ENCODE data around the gene MDH1. TPM values are rescaled to one million over a fixed set of nuclear protein-coding genes. Genes with fewer than 3 reads are reported as not detected.

The MDH1 gene
- total and polyA plus RNA-seq, 2 donors (not counting 1 experiment from before 2014, with no cell fraction given) = 159 to 267 TPM

DNA sequence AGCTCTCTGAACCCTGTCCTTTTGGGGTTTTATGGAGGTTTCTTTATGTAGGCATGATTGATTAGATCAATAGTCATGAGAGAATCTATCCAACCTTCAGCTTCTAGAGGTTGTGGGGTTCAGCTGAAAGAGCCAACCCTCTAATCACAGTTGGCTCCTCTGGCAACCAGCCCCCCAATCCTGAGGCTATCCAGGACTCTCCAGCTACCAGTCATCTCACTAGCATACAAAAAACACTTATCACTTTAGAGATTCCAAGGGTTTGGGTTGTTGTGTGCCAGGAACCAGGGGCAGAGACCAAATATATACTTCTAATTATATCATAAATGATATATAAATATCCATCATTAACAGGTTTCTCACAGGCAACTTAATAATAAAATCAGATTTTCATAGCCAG, 12.2 kb upstream of the MDH1 start:
- H2AFZ ChIP-seq (ENCODE audit: low read length) = no peak overlapping the region
- no peak overlapping the region for H3K9ac ChIP-seq (ENCODE audit: insufficient read depth, low read length)
- H3K4me3 ChIP-seq (replicated peaks in 1 of 4; ENCODE audit: control extremely low read depth in 1 of 4, insufficient read depth in 1 of 4, low read depth in 3 of 4, low read length in 4 of 4) = no peak overlapping the region
- TF ChIP-seq EZH2 (IDR thresholded peaks at IDR 0.05; ENCODE audit: low read length, missing control alignments) = no peak
- TF ChIP-seq, protein P1, sequence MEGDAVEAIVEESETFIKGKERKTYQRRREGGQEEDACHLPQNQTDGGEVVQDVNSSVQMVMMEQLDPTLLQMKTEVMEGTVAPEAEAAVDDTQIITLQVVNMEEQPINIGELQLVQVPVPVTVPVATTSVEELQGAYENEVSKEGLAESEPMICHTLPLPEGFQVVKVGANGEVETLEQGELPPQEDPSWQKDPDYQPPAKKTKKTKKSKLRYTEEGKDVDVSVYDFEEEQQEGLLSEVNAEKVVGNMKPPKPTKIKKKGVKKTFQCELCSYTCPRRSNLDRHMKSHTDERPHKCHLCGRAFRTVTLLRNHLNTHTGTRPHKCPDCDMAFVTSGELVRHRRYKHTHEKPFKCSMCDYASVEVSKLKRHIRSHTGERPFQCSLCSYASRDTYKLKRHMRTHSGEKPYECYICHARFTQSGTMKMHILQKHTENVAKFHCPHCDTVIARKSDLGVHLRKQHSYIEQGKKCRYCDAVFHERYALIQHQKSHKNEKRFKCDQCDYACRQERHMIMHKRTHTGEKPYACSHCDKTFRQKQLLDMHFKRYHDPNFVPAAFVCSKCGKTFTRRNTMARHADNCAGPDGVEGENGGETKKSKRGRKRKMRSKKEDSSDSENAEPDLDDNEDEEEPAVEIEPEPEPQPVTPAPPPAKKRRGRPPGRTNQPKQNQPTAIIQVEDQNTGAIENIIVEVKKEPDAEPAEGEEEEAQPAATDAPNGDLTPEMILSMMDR (conservative IDR thresholded peaks at IDR 0.05 in 1 of 2, IDR thresholded peaks at IDR 0.05 in 1 of 2; ENCODE audit: low read depth in 1 of 2, low read length in 2 of 2) = no peak
- no peaks in the 10 kb centered on the region for H4K20me1 ChIP-seq (ENCODE audit: control insufficient read depth, extremely low read depth, insufficient read depth, low read length)
- no peaks in the 10 kb centered on the region for H3K36me3 ChIP-seq (ENCODE audit: control insufficient read depth, insufficient read depth, low read length)
- H3K9me3 ChIP-seq (ENCODE audit: control insufficient read depth, insufficient read depth, low read depth, low read length) = no peaks in the 10 kb centered on the region
- DNase-seq (ENCODE audit: low read depth in 2 of 2) = no peak
- no peaks in the 10 kb centered on the region for H3K4me1 ChIP-seq (ENCODE audit: control insufficient read depth, extremely low read depth, insufficient read depth, low read length)
- no peaks in the 10 kb centered on the region for H3K79me2 ChIP-seq (ENCODE audit: control insufficient read depth, insufficient read depth, low read length)
- H3K27me3 ChIP-seq (ENCODE audit: control insufficient read depth, insufficient read depth, low read length) = no peaks in the 10 kb centered on the region
- H3K4me2 ChIP-seq (ENCODE audit: extremely low read depth, insufficient read depth, low read length) = no peak overlapping the region
- H3K27ac ChIP-seq (ENCODE audit: insufficient read depth, low read length) = no peak overlapping the region

GRCh38 chr2:63578767-63579166, 10.0 kb upstream of the MDH1 start:
- Histone ChIP-seq H3K36me3 (ENCODE audit: control insufficient read depth, insufficient read depth, low read length) (no peaks in the 10 kb centered on the region), H3K4me2 (ENCODE audit: extremely low read depth, insufficient read depth, low read length) (no peak overlapping the region), H3K79me2 (ENCODE audit: control insufficient read depth, insufficient read depth, low read length) (no peaks in the 10 kb centered on the region), H3K4me3 (replicated peaks in 1 of 4; ENCODE audit: control extremely low read depth in 1 of 4, insufficient read depth in 1 of 4, low read depth in 3 of 4, low read length in 4 of 4) (no peak overlapping the region), H3K9me3 (ENCODE audit: control insufficient read depth, insufficient read depth, low read depth, low read length) (no peaks in the 10 kb centered on the region), H3K9ac (ENCODE audit: insufficient read depth, low read length) (no peak overlapping the region), H3K27ac (ENCODE audit: insufficient read depth, low read length) (no peak overlapping the region), H2AFZ (ENCODE audit: low read length) (no peak overlapping the region), H3K4me1 (ENCODE audit: control insufficient read depth, extremely low read depth, insufficient read depth, low read length) (no peaks in the 10 kb centered on the region), H4K20me1 (ENCODE audit: control insufficient read depth, extremely low read depth, insufficient read depth, low read length) (no peaks in the 10 kb centered on the region), H3K27me3 (ENCODE audit: control insufficient read depth, insufficient read depth, low read length) (no peaks in the 10 kb centered on the region)
- DNase-seq (ENCODE audit: low read depth in 2 of 2) = no peak
- TF ChIP-seq, protein P1 (conservative IDR thresholded peaks at IDR 0.05 in 1 of 2, IDR thresholded peaks at IDR 0.05 in 1 of 2; ENCODE audit: low read depth in 1 of 2, low read length in 2 of 2) = no peak
- no peak for TF ChIP-seq EZH2 (IDR thresholded peaks at IDR 0.05; ENCODE audit: low read length, missing control alignments)

- Histone ChIP-seq H3K4me3 (replicated peaks in 1 of 4; ENCODE audit: control extremely low read depth in 1 of 4, insufficient read depth in 1 of 4, low read depth in 3 of 4, low read length in 4 of 4) (no peak overlapping the region), H3K4me1 (ENCODE audit: control insufficient read depth, extremely low read depth, insufficient read depth, low read length) (no peaks in the 10 kb centered on the region), H3K27ac (ENCODE audit: insufficient read depth, low read length) (no peak overlapping the region), H2AFZ (ENCODE audit: low read length) (no peak overlapping the region), H3K27me3 (ENCODE audit: control insufficient read depth, insufficient read depth, low read length) (no peaks in the 10 kb centered on the region), H3K9ac (ENCODE audit: insufficient read depth, low read length) (no peak overlapping the region), H3K4me2 (ENCODE audit: extremely low read depth, insufficient read depth, low read length) (peak overlapping the region; percentile 11), H3K79me2 (ENCODE audit: control insufficient read depth, insufficient read depth, low read length) (no peaks in the 10 kb centered on the region), H4K20me1 (ENCODE audit: control insufficient read depth, extremely low read depth, insufficient read depth, low read length) (no peaks in the 10 kb centered on the region), H3K36me3 (ENCODE audit: control insufficient read depth, insufficient read depth, low read length) (no peaks in the 10 kb centered on the region), H3K9me3 (ENCODE audit: control insufficient read depth, insufficient read depth, low read depth, low read length) (no peaks in the 10 kb centered on the region)
- no peak for DNase-seq (ENCODE audit: low read depth in 2 of 2)
- TF ChIP-seq, protein P1 (conservative IDR thresholded peaks at IDR 0.05 in 1 of 2, IDR thresholded peaks at IDR 0.05 in 1 of 2; ENCODE audit: low read depth in 1 of 2, low read length in 2 of 2) = no peak
- no peak for TF ChIP-seq EZH2 (IDR thresholded peaks at IDR 0.05; ENCODE audit: low read length, missing control alignments)
Observed at GRCh38 chr2:63580651-63581297, 8.0 kb upstream of the MDH1 start.
